ENCODE measurements around the gene RNPS1.

RNPS1 gene

DNA sequence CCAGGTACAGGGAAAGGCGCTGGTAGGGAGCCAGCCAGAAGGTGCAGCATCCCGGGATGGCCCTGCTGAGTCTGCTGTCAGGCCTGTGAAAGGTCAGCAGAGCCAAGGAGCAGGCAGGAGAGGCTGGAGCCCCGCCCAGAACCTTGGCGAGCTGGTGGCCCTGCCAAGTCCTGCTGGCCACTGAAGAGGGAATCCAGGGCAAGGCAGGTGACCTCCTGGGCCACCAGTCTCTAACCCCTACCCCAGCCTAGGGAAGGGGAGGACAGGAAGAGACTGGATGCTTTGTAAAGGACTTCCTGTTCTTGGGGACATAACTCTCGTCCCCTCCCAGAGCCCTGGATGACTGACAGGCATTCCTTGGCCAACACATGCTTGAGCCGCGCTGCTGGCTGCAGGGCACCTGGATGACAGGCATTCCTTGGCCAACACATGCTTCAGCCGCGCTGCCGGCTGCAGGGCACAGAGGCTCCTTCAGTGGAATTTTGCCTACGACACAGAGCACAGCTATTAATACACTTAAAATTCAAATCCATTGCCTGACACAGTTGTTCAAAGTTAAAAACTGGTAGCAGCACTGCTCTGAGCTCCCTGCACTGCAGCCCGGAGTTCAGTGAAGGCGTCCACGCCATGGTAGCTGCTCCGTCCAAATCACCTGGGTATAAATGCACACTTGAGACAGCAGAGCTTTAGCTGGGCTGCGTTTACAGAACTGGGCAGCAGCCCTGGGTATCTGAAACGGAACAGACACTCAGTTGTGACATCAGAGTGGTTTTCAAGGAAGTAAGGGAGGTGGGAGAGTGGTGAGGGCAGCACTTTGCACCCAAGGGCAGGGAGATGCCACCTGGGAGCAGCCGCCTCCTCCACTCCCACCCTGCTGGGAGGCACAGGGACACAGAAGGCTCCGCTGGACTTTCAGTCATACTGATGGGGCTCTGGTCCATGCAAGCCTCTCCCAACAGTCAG is 55.3 kb downstream of the RNPS1 start:
- DNase-seq (ENCODE audit: low read depth) = no peak

DNA sequence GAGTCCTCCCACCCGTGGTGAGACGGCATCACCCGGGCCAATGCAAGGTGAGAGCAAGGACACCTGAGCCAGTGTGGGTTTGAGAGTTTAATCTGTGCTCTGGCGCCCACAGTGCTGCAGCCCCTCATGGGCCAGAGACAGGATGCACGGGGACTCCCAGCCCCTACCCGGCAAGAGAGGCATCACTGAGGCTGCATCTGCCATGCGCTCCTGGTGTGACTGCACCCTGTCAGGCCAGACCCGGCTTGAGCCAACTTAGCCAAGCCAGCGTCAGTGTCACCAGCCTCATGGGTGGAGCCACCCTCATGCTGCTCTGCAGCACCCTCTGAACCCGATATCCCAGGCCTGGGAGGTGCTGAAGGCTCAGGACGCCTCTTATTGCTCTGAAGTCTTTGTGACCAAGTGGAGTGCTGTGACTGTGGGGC is 56.0 kb downstream of the RNPS1 start:
- no peak for DNase-seq (ENCODE audit: low read depth)

DNA sequence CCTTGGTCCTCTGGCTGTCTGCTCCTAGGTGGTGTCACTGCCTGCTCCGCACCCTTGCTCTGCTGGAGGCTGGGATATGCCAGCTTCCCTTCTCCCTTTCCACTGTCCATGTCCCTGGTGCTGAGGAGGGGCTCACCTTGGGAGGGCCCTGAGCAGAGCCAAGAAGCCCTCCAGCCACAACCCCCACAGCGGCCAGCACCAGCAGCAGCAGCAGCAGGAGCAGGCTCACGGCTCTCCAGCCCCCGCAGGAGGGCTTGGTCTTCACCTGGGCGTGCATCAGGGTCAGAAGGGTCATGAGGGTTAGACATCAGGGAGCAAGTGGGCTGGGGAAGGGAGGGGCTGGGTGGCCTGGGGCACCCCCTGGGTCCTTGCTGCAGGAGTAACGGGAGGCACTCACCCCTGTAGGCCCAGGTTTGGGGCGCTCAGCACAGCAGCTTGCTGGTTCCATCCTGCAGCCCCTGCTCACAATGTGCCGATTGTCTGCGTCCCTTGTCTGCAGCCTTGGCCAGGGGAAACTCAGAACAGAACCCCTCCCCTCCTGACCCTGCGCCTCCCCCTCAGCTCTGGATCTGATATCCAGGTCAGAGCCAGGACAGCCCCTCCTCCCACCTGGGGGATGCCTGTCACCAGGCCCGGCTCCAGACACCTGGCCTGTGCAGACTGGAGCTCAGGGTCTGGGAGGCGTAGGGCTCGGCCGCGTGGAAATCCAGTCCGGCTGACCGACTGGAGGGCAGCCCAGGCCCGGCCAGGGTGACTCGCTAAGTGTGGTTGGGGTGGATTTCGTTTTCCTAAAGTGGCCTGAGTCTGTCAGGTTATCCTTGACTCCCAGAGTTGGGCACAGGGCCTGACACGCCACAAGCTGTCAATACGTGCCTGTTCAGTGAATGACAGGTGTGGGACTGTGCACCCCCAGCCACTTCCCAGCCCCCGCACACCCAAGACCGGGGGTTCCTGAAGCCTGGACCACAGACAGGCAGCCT is 57.2 kb downstream of the RNPS1 start, which contains the start of gene BRICD5:
Gene BRICD5 (minus strand): TSS at position 478 of the 980 bp plus-strand sequence. CDS start 30 bp downstream, at position 448.
- DNase-seq (ENCODE audit: low read depth) = no peak

DNA sequence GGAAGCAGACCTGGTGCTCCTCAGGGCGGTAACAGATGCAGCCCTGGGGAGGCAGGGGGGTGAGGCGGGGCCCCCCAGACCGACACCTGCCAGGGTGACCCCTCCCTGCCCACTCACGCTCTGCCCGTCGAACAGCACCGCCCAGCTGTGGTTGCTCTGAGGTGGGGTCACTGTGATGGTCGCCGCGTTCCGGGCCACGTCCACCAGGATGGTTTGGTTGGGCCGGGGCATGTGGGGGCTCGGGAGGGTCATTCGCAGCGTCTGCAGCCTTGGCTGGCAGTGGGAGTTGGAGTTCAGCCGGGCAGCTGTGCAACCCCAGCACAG is 58.0 kb downstream of the RNPS1 start:
- no peak for DNase-seq (ENCODE audit: low read depth)

DNA sequence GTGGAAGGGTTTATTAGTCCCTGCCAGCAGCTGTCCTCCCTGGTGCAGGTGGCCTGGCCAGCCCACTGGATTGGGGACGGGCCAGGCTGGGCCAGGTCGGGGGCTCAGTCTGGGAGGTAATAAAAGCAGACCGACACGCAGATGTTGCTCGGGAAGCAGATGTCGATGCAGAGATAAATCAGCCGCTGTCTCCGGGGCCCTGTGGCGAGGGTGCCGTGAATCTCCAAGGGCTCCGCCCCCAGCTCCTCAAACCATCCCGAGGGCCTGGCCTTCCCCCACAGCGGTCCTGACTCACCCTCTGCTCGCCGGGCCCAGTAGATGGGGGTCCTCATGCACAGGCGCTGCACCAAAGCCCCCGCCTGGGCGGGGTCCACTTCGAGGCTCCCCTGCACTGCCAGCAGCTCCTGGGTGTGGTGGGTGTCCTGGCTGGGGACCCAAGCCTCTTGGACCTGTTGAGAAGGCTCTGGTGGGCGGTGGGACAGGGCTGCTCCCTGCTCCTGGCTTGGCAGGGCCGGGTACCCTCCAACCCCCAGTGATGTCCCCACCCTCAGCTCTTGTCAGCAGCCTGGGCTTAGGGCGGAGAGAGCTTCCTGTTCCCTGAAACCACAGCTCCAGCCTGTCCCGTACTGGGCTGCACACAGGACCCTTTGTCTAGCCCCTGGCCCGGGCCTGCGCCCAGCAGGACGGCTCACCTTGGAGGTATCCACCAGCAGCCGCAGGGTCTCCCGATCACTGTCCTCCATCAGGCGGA is 58.5 kb downstream of the RNPS1 start:
- DNase-seq (ENCODE audit: low read depth) = no peak

DNA sequence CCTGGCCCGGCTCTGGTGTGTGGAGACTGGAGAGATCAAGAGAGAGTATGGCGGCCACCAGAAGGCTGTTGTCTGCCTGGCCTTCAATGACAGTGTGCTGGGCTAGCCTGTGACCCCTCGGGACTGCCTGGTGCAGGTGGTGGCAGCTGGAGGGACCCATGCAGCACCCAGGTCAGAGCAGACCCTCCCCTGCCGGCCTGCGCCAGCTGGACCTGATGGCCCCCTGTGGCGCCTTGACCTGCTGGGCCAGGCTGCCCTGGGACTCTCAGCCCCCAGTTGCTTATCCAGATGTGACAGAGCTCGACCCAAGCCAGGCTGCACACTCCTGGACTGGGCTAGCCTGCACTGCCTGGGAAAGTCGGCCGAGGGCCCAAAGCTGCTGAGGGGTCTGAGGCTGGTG is 59.2 kb downstream of the RNPS1 start:
- DNase-seq (ENCODE audit: low read depth) = no peak

DNA sequence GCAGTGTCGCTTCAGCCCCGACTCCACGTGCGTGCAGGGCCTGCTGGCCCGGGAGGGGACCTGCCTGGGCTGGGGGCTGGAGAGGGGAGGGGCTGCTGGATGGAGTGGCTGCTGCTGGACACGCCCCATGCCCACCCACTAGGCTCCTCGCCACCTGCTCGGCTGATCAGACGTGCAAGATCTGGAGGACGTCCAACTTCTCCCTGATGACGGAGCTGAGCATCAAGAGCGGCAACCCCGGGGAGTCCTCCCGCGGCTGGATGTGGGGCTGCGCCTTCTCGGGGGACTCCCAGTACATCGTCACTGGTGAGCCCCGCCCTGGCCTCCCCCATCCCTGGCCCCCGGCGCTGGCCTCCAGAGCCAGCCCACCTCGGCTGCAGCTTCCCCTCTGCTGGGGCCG is 59.6 kb downstream of the RNPS1 start:
- DNase-seq (ENCODE audit: low read depth) = no peak

DNA sequence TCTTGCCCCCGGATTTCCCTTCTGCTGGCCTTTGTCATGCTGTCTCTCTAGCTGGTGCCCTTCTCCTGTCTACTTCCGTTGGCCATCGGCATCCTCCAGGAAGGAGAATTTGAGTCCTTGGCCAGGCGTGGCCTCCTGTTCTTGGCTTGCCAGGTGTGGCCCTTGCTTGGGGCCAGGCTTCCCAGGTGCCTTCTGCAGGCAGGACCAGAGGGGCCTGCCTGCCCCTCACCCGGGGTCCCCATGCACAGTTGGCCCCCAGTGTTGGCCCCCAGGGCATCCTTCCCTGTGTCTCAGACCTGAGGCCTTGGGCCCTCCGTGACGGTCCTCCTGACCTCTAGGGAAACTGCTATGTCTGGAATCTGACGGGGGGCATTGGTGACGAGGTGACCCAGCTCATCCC is 60.1 kb downstream of the RNPS1 start:
- DNase-seq (ENCODE audit: low read depth) = no peak

DNA sequence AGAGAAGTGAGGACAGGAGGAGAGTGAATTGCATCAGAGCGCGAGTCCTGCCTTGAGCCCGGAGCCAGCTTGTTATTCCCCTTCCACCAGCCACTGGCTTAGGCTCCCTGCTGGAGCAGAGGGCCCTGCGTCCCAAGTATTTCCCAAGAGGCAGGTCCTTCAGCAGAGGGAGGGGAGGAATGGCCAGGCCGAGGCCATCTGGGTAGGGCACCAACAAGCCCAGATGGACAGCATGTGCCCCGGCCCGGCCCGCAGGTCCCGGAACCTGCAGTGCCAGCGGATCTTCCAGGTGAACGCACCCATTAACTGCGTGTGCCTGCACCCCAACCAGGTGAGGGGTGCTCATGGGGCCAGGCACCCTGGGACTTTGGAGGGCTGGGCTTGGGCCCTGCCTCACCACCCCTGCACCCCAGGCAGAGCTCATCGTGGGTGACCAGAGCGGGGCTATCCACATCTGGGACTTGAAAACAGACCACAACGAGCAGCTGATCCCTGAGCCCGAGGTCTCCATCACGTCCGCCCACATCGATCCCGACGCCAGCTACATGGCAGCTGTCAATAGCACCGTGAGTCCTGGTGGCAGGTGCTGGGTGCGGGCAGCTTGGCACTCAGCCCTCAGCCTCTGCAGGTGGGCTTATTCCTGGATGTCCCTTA is 61.0 kb downstream of the RNPS1 start:
- DNase-seq (ENCODE audit: low read depth) = no peak

DNA sequence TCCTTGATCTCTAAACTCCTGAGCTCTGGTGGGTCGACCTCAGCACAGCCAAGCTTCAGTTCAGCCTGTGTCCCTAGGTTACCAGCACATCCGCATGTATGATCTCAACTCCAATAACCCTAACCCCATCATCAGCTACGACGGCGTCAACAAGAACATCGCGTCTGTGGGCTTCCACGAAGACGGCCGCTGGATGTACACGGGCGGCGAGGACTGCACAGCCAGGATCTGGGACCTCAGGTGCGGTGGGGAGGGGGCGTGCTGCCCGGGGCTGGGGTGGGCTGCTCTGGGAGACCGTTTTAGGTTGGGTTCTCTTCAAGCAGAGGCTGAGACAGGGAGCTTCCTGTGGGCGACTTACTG is 61.5 kb downstream of the RNPS1 start:
- DNase-seq (ENCODE audit: low read depth) = no peak

DNA sequence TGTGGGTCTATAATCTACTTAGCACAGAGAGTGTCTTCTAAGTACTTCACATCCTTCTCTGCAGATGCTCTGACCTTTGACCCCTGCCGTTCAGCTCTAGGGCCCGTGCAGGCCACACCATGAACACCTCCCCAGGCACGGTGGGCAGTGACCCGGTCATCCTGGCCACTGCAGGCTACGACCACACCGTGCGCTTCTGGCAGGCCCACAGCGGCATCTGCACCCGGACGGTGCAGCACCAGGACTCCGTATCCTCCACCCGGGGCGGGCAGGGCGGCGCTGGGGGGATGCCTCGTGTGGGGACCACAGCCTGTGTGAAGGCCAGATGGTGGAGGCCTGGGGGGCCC is 62.0 kb downstream of the RNPS1 start:
- no peak for DNase-seq (ENCODE audit: low read depth)

DNA sequence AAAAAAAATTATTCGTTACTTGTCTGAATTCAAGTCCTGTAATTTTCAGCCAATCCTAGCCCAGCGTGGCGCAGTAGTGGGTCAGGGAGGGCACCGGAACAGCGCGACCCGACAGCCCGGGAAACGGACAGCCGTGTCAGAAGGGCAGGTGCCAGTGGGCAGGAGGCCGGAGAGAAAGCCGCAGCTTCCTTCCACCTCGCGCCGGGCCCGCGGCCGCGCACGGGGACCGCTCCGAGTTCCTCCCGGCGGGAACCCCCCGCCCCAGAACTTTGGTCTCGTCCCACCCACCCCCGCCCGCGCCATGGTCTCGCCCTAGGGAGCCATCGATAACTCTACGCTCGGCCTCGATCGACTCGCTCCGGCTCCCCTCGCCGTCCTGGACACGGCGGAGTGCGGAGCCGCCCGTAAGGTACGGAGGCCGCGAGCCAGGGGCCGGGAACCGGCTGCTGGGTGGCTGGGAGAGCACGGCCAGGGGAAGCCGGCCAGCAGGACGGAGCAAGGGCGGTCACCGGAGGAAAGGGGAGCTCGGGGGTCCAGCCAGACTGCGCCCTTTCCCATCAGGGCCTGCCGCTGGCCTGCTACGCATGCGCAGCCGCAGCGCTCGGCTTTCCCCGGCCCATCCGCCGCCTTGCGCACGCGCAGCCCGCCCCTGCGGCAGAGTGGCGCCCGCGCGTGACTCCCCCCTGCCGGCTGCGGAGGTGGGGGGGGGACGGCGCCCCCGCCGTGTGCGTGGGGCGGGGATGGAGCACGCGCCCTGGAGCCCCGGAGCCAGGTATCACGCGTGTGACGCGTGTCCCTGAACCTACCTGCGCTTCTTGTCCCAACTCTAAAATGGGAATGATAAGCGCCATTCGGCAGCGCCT is 62.6 kb downstream of the RNPS1 start, which contains the start of gene MLST8:
Gene MLST8 (plus strand): TSS at position 351 of the 863 bp plus-strand sequence. CDS start 632 bp downstream, outside the sequence.
- DNase-seq (ENCODE audit: low read depth) = peak; percentile 91

DNA sequence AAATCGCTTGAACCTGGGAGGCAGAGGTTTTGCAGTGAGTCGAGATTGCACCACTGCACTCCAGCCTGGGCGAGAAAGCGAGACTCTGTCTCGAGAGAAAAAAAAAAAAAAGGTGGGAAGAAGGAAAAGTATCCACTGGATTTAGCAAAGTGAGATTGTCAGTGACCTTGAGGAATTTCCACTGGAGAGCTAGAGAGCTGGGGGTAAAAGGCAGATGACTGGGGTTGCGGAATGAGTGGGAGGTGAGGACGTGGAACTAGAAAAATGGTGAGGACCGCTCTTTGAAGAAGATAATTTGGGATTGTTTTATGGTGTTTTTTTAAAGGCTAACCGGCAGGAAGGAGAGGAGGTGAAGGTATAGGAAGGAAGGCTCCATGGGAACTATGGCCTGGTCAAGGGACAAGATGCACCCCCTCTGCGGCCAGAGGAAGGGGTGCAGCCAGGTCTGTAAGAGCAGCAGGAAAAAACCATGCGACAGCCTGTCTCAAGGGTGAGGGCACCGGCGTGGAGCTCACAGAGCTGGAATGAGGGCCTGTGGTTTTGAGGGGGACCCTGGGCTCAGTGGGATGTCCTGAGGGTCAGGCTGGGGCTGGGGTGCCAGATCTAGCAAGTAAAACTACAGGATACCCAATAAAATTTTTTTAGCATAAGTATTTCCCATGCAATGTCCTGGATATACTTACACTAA is 63.4 kb downstream of the RNPS1 start:
- DNase-seq (ENCODE audit: low read depth) = no peak
